DOHH2 (cell line): ENCODE data around the gene TTC34.

Source experiments
- CTCF ChIP-seq: fragments of 200-600 bp; sonication (generic); IDR thresholded peaks from one replicate; pipeline ENCODE4 v1.5.1; 2014; ENCODE audit warnings: antibody characterized with exemption, mild to moderate bottlenecking, low read depth, low read length; ENCODE audit not compliant: poor library complexity, severe bottlenecking
- EZH2phosphoT487 ChIP-seq: fragments of 200-600 bp; sonication (generic); IDR thresholded peaks from 2 replicates; pipeline ENCODE4 v1.6.1; 2017; ENCODE audit warnings: borderline replicate concordance, mild to moderate bottlenecking, antibody characterized with exemption, low read length, moderate library complexity, mixed read lengths

GRCh38 chr1:2801535-2802291 is at the start of gene TTC34:
- no peak for TF ChIP-seq EZH2phosphoT487
- TF ChIP-seq CTCF, result peak; percentile 65
